Endometrial microvascular endothelial cells (primary cell): ENCODE data around the gene CNOT4. TPM values are rescaled to one million over a fixed set of nuclear protein-coding genes. Genes with fewer than 3 reads are reported as not detected.

Experiments used
- in situ Hi-C: cut with HindIII; loops from 2 replicates; pipeline ENCODE4 v1.10.0; 2017; ENCODE audit warnings: low sequenced_read_pairs, low pct_unique_long_range_greater_than_20kb; ENCODE audit errors: inconsistent ontology term
- total RNA-seq: library from RNA; depleted of rRNA; stranded (reverse); fragments of >200 nt; gene quantifications from one replicate; pipeline ENCODE4 v1.2.3, GENCODE V29; 2015; ENCODE audit errors: inconsistent ontology term

The CNOT4 gene
- total RNA-seq, 1 donor from 2014 or later: 9.6 TPM

DNA sequence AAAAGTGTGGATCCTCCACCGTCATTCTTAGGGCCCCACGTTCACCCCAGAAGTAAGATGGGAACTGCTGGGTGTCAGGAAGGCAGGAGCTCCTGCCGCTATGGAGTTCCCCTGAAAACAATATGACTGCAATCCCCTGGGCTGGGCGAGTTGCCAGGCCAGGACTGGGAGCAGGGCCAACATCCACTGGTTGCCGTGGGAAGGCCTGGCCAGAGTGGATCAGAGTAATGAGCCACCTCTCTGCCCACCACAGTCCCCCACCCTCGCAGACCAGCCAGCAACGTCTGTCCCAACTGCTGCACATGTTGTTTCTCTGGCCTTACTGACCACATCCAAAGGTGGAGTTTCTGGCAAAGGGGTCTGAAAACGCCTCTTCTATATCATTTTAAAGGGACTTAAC lies 189.6 kb downstream of the CNOT4 start:
- in situ Hi-C loops: no loop called here

DNA sequence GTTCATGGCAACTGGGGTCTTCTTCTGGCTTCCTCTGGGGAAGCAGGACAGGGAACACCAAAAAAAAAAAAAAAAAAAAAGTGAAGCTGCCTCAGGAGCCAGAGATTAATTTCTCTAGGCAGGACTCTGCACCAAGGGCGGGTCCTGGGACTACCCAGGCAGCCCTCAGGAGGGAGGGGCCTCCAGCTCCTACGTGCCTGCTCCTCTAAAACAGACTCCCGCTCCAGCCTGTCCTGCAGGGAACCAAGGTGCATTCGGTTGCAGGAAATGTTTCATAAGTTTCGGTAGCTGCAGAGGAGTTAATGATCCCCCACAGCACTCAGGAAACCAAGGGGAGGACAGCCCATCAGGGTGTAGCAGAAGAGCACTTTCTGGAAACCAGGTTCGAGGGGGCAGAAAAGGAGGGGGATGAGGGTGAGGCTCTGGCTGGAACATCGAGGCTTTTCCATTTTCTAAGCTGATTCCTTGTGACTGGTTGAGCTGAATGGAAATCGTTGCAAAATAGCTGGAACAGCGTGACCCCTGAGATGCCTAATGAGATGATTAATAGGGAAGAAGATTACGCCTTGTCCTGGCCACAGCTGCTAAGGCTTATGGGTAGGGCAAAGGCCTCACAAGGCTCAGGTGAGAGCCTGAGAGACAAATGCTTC lies 192.1 kb downstream of the CNOT4 start:
- in situ Hi-C loops: no loop called here

DNA sequence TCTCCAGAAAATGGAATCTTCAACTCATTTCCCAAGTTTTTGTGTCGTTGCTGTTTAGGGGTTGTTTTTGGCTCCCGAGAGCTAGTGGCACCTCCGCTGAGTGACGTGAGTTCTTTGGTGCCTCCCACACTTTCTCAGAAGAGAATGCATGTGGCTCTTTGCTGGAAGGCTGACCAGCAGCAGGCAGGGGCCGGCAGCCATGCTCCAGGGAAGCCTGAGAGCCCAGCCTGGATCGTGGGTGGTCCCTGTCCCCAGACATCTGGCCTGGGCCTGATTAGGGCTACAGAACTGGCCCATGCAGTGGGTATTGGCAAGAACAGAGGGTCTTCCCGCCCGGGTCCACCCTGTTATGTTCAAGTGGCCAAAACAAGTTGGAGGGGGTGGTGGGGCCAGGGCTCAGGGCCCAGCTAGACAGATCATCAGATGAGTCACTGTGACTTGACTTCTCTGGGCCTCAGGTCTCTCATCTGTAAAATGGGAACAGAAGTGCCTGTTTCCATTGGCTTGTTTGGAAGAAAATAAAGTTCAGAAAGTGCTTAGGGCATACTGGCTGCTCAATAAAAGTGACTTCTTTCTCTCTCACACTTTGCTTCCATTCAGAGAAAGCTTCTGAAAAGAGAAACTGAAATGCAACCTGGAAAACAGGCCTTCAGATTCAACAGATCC lies 193.1 kb downstream of the CNOT4 start:
- in situ Hi-C loops: no loop called here

- in situ Hi-C loops: no loop called here
Measured at GRCh38 chr7:135313971-135314370, 195.9 kb downstream of the CNOT4 start.

Other genes starting within 250 kb of the CNOT4 start
- 90.8 TPM for gene NUP205, start 47.8 kb upstream of the CNOT4 start, total RNA-seq
- gene STMP1, start 152.4 kb upstream of the CNOT4 start, total RNA-seq: 15.7 TPM
- gene SLC13A4, start 218.1 kb upstream of the CNOT4 start, total RNA-seq: 0.28 TPM
- gene FAM180A, start 238.7 kb upstream of the CNOT4 start, total RNA-seq: not detected